ENCODE results near the gene MCC. TPM values are rescaled to one million over a fixed set of nuclear protein-coding genes. Genes with fewer than 3 reads are reported as not detected.

The MCC gene
- total and polyA plus RNA-seq, 9 donors = 29.8 to 262 (median 108) TPM

GRCh38 chr5:113371721-113372196 lies 116.5 kb downstream of the MCC start:
- WGBS, 3 donors = 7 to 18% (median 8%) methylated on average over 2 of the region's 2 CpGs
- Histone ChIP-seq H3K9me3 (no peaks in the 10 kb centered on the region), H3K4me3 (no peak overlapping the region), H3K36me3 (no peaks in the 10 kb centered on the region), H3K27ac (no peak overlapping the region), H3K27me3 (no peaks in the 10 kb centered on the region), H3K4me1 (ENCODE audit: insufficient read depth) (no peaks in the 10 kb centered on the region)
- intact Hi-C loops (cut with DNase I) = no loop called here
- no peak for DNase-seq
- TF ChIP-seq CTCF (IDR thresholded peaks at IDR 0.05) (no peak), POLR2A (IDR thresholded peaks at IDR 0.05) (no peak), EP300 (IDR thresholded peaks at IDR 0.05) (no peak)

GRCh38 chr5:113367586-113367985 lies 120.7 kb downstream of the MCC start:
- no peaks in the 10 kb centered on the region for H3K36me3 ChIP-seq
- H3K27ac ChIP-seq = no peak overlapping the region
- no peak overlapping the region for H3K4me3 ChIP-seq
- TF ChIP-seq POLR2A (IDR thresholded peaks at IDR 0.05) (no peak), EP300 (IDR thresholded peaks at IDR 0.05) (no peak), CTCF (IDR thresholded peaks at IDR 0.05) (no peak)
- no peak for DNase-seq
- no peaks in the 10 kb centered on the region for H3K27me3 ChIP-seq
- intact Hi-C loops (cut with DNase I) = no loop called here
- peaks cover 0 to 3% of the 10 kb centered on the region in 2 donors for H3K9me3 ChIP-seq
- 90 to 96% (median 95%) methylated on average over 1 of the region's 1 CpG for WGBS, 3 donors
- no peaks in the 10 kb centered on the region for H3K4me1 ChIP-seq (ENCODE audit: insufficient read depth)

- Histone ChIP-seq H3K27ac (no peak overlapping the region), H3K27me3 (no peaks in the 10 kb centered on the region), H3K9me3 (peaks cover 0 to 3% of the 10 kb centered on the region in 2 donors), H3K36me3 (no peaks in the 10 kb centered on the region), H3K4me3 (no peak overlapping the region), H3K4me1 (ENCODE audit: insufficient read depth) (no peaks in the 10 kb centered on the region)
- intact Hi-C loops (cut with DNase I) = no loop called here
- no peak for TF ChIP-seq CTCF (IDR thresholded peaks at IDR 0.05)
- TF ChIP-seq EP300 (IDR thresholded peaks at IDR 0.05) = no peak
- no peak for TF ChIP-seq POLR2A (IDR thresholded peaks at IDR 0.05)
- no peak for DNase-seq
- WGBS, 3 donors = 98 to 100% (median 100%) methylated on average over 1 of the region's 1 CpG
Measured at GRCh38 chr5:113364466-113364865, 123.8 kb downstream of the MCC start.

- Histone ChIP-seq H3K27ac (no peak overlapping the region), H3K9me3 (peaks cover 0 to 3% of the 10 kb centered on the region in 2 donors), H3K4me1 (ENCODE audit: insufficient read depth) (no peaks in the 10 kb centered on the region), H3K36me3 (no peaks in the 10 kb centered on the region), H3K4me3 (no peak overlapping the region), H3K27me3 (no peaks in the 10 kb centered on the region)
- intact Hi-C loops (cut with DNase I) = no loop called here
- 98 to 100% (median 98%) methylated on average over 1 of the region's 1 CpG for WGBS, 3 donors
- TF ChIP-seq EP300 (IDR thresholded peaks at IDR 0.05) (no peak), CTCF (IDR thresholded peaks at IDR 0.05) (no peak), POLR2A (IDR thresholded peaks at IDR 0.05) (no peak)
- DNase-seq = no peak
Measured at GRCh38 chr5:113361701-113362100, 126.6 kb downstream of the MCC start.

All from ovary (tissue), 9 donors.